Neural cell (in vitro differentiated cells): Measurements from ENCODE around the gene CHST2.

Experiments
- CTCF ChIP-seq: fragments of 450-650 bp; IDR thresholded peaks from 2 replicates; pipeline ENCODE4 v1.5.1; 2014; ENCODE audit warnings: antibody characterized with exemption, mild to moderate bottlenecking, moderate library complexity; ENCODE audit not compliant: poor library complexity, severe bottlenecking
- EP300 ChIP-seq: fragments of 450-650 bp; conservative IDR thresholded peaks from 2 replicates; pipeline ENCODE4 v1.6.1; 2014; ENCODE audit warnings: antibody characterized with exemption, mild to moderate bottlenecking, moderate library complexity; ENCODE audit not compliant: poor library complexity, severe bottlenecking

- TF ChIP-seq EP300 (no peak), CTCF (no peak)
These were observed 28.1 kb downstream of the CHST2 start for GRCh38 chr3:143147707-143148106.
